ENCODE measurements around the gene PSMB5. TPM values are rescaled to one million over a fixed set of nuclear protein-coding genes. Genes with fewer than 3 reads are reported as not detected.

PSMB5 gene
- total RNA-seq, 1 donor from 2014 or later = 177 TPM

DNA sequence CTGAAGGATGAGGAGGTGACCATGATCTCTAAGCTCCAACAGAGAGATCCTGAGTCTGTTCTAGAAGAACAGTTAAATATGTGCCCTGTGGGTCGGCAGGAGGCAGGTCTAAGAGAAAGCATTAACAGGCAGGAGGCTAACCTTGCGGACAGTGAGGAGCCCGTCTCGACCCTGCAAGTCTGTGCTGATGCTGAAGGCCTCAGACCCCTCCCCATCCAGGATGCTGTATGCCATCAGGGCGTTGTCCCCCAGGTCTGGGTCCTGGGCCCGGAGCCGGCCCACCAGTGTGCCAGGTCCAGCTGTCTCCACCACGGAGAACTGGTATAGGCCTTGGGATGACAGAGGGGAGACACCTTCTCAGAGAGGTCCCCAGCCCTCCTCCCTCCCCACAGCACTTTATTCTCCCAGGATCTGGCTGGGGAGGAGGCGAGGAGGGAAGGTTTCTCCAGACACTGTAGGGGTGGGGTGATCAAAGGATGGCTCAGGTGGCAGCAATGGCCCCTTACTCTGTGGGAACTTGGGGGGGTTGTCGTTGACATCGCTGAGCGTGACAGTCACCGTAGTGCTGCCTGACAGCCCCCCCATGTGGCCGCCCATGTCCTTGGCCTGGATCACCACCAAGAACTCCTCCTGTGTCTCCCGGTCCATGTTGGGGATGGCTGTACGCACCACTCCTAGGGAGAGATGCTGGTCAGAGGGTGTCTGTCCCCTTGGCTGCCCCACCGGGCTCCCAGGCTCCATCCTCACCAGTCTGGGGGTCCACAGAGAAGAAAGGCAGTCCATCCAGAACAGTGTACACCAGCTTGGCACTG lies 19.5 kb upstream of the PSMB5 start:
- Mint-ChIP-seq H3K4me1 (ENCODE audit: unreplicated experiment) (peaks cover 14% of the 10 kb centered on the region), H3K27me3 (no peaks in the 10 kb centered on the region), H3K9me3 (no peaks in the 10 kb centered on the region), H3K27ac (no peak overlapping the region), H3K4me3 (no peak overlapping the region), H3K36me3 (no peaks in the 10 kb centered on the region)
- TF ChIP-seq, protein P1, sequence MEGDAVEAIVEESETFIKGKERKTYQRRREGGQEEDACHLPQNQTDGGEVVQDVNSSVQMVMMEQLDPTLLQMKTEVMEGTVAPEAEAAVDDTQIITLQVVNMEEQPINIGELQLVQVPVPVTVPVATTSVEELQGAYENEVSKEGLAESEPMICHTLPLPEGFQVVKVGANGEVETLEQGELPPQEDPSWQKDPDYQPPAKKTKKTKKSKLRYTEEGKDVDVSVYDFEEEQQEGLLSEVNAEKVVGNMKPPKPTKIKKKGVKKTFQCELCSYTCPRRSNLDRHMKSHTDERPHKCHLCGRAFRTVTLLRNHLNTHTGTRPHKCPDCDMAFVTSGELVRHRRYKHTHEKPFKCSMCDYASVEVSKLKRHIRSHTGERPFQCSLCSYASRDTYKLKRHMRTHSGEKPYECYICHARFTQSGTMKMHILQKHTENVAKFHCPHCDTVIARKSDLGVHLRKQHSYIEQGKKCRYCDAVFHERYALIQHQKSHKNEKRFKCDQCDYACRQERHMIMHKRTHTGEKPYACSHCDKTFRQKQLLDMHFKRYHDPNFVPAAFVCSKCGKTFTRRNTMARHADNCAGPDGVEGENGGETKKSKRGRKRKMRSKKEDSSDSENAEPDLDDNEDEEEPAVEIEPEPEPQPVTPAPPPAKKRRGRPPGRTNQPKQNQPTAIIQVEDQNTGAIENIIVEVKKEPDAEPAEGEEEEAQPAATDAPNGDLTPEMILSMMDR (conservative IDR thresholded peaks at IDR 0.05) = peak; percentile 47
- DNase-seq (ENCODE audit: extremely low spot score, unreplicated experiment) = no peak

- Mint-ChIP-seq H3K27me3 (no peaks in the 10 kb centered on the region), H3K27ac (no peak overlapping the region), H3K9me3 (no peaks in the 10 kb centered on the region), H3K36me3 (no peaks in the 10 kb centered on the region), H3K4me1 (ENCODE audit: unreplicated experiment) (peaks cover 14% of the 10 kb centered on the region), H3K4me3 (no peak overlapping the region)
- TF ChIP-seq, protein P1 (conservative IDR thresholded peaks at IDR 0.05) = no peak
- DNase-seq (ENCODE audit: extremely low spot score, unreplicated experiment) = no peak
Measured at GRCh38 chr14:23053426-23053825, 18.7 kb upstream of the PSMB5 start.

DNA sequence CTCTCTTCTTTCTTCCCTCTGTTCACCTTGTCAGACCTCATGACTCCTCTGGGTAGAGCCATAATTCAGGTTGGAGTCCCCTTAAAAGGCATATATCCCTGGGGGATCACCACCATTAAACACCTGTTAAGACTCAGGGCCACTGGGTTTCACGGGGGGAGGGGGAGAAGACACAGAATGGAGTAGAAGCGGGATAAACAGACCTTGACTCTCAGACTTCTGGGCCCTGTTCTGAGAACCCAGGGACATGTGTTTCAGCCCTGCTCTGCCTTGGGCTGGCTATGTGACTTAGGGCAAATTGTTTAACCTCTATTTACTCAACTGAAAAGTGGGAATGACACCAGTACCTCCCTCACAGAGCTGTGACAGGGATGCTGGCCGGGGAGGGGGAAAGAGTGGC lies 18.0 kb upstream of the PSMB5 start:
- Mint-ChIP-seq H3K4me1 (ENCODE audit: unreplicated experiment) (peaks cover 9% of the 10 kb centered on the region), H3K9me3 (no peaks in the 10 kb centered on the region), H3K36me3 (peaks cover under 1% of the 10 kb centered on the region), H3K4me3 (no peak overlapping the region), H3K27ac (no peak overlapping the region), H3K27me3 (no peaks in the 10 kb centered on the region)
- DNase-seq (ENCODE audit: extremely low spot score, unreplicated experiment) = no peak
- TF ChIP-seq, protein P1 (conservative IDR thresholded peaks at IDR 0.05) = no peak

- no peaks in the 10 kb centered on the region for H3K27me3 Mint-ChIP-seq
- H3K4me3 Mint-ChIP-seq = no peak overlapping the region
- H3K27ac Mint-ChIP-seq = no peak overlapping the region
- TF ChIP-seq, protein P1 (conservative IDR thresholded peaks at IDR 0.05) = no peak
- peaks cover 9% of the 10 kb centered on the region for H3K4me1 Mint-ChIP-seq (ENCODE audit: unreplicated experiment)
- no peaks in the 10 kb centered on the region for H3K9me3 Mint-ChIP-seq
- peaks cover 5% of the 10 kb centered on the region for H3K36me3 Mint-ChIP-seq
- DNase-seq (ENCODE audit: extremely low spot score, unreplicated experiment) = no peak
Measured at GRCh38 chr14:23052182-23052623, 17.5 kb upstream of the PSMB5 start.

DNA sequence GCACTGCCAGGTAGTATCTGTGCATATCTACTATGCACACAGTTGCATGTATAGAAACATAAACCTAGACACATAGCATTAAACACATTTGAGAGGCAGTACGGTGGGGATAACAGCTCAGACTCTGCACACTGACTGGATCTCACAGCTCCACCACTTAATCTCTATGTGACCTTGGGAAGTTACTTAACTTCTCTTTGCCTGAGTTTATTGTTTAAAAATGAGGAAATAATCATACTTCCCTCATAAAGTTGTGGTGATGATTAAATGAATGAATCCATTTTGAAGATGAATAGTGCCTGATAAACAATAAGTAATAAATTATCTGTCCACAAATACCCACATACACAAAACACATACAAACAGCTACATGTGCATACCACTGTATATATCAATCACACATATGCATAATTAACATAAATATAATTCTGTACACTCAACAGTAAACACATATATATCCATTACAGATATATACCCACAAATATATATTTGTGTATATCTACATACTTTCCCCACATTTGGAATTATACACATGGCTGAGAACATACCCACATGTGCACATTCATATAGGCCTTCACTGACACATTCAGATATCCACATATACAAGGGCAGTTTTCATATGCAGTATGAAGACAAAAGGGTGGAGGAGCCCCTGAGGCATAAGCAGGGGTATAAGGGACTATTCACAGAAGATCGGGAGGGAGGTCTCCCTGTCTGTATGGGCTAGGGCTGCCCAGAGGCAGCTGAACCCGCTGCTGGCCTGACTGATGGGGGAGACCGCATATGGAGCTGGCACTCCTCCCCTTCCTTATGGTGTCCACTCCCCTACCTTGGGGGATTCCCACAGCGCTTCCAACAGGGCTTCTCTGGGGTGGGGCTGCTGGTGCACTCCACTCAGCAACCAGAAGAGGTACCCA lies 16.7 kb upstream of the PSMB5 start:
- H3K9me3 Mint-ChIP-seq = no peaks in the 10 kb centered on the region
- H3K36me3 Mint-ChIP-seq = peaks cover 5% of the 10 kb centered on the region
- DNase-seq (ENCODE audit: extremely low spot score, unreplicated experiment) = no peak
- no peak overlapping the region for H3K4me3 Mint-ChIP-seq
- TF ChIP-seq, protein P1 (conservative IDR thresholded peaks at IDR 0.05) = no peak
- no peaks in the 10 kb centered on the region for H3K27me3 Mint-ChIP-seq
- no peak overlapping the region for H3K27ac Mint-ChIP-seq
- peaks cover 7% of the 10 kb centered on the region for H3K4me1 Mint-ChIP-seq (ENCODE audit: unreplicated experiment)

Measured in type B pancreatic cell (in vitro differentiated cells).